ENCODE measurements around the gene CAMKK2. TPM values are rescaled to one million over a fixed set of nuclear protein-coding genes. Genes with fewer than 3 reads are reported as not detected.

CAMKK2 gene
- polyA plus RNA-seq, 1 donor from 2014 or later = 29.2 TPM

DNA sequence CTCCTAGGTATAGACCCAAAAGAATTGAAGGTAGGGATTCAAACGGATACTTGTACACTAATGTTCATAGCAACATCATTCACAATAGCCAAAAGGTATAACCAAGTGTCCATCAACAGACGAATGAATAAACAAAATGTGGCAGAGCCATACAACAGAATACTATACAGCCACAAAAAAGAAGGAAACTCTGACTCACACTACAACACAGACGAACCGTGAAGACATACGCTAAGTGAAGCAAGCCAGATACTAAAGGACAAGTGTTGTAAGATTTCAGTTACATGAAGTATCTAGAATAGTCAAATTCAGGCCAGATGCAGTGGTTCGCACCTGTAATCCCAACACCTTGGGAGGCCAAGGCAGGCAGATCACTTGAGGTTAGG lies 19.1 kb downstream of the CAMKK2 start:
- Histone ChIP-seq H4K20me1 (ENCODE audit: insufficient read depth) (no peaks in the 10 kb centered on the region), H3K4me2 (ENCODE audit: low read length) (no peak overlapping the region), H3K9me2 (ENCODE audit: insufficient read depth, low read length) (no peaks in the 10 kb centered on the region), H3K9ac (ENCODE audit: low read length) (no peak overlapping the region), H3K27me3 (ENCODE audit: insufficient read depth, low read depth, low read length) (no peaks in the 10 kb centered on the region), H2AFZ (ENCODE audit: low read depth, low read length) (no peak overlapping the region), H3K79me2 (replicated peaks; ENCODE audit: insufficient read depth, low read length) (no peaks in the 10 kb centered on the region), H3K4me3 (ENCODE audit: low read length) (no peak overlapping the region), H3K36me3 (ENCODE audit: insufficient read depth, low read length) (no peaks in the 10 kb centered on the region), H3F3A (ENCODE audit: insufficient read depth, low read length, poor library complexity, severe bottlenecking) (no peaks in the 10 kb centered on the region), H3K27ac (ENCODE audit: low read length) (no peak overlapping the region), H3K9me3 (ENCODE audit: low read length) (no peaks in the 10 kb centered on the region)
- TF ChIP-seq REST (IDR thresholded peaks at IDR 0.05; ENCODE audit: borderline replicate concordance) = no peak
- TF ChIP-seq POLR2AphosphoS5 (IDR thresholded peaks at IDR 0.05) = no peak

- Histone ChIP-seq H3K9me3 (ENCODE audit: low read length) (no peaks in the 10 kb centered on the region), H3K79me2 (replicated peaks; ENCODE audit: insufficient read depth, low read length) (no peaks in the 10 kb centered on the region), H3K27me3 (ENCODE audit: insufficient read depth, low read depth, low read length) (no peaks in the 10 kb centered on the region), H3K4me2 (ENCODE audit: low read length) (no peak overlapping the region), H3K36me3 (ENCODE audit: insufficient read depth, low read length) (no peaks in the 10 kb centered on the region), H3F3A (ENCODE audit: insufficient read depth, low read length, poor library complexity, severe bottlenecking) (no peaks in the 10 kb centered on the region), H3K9ac (ENCODE audit: low read length) (no peak overlapping the region), H3K27ac (ENCODE audit: low read length) (no peak overlapping the region), H2AFZ (ENCODE audit: low read depth, low read length) (no peak overlapping the region), H3K4me3 (ENCODE audit: low read length) (no peak overlapping the region), H3K9me2 (ENCODE audit: insufficient read depth, low read length) (no peaks in the 10 kb centered on the region), H4K20me1 (ENCODE audit: insufficient read depth) (no peaks in the 10 kb centered on the region)
- TF ChIP-seq EP300 (conservative IDR thresholded peaks at IDR 0.05; ENCODE audit: poor library complexity, severe bottlenecking) (no peak), SMC3 (conservative IDR thresholded peaks at IDR 0.05; ENCODE audit: poor library complexity) (no peak), TAF1 (IDR thresholded peaks at IDR 0.05; ENCODE audit: low read depth) (no peak), EZH2 (IDR thresholded peaks at IDR 0.05; ENCODE audit: borderline replicate concordance, insufficient read depth, low read length, poor library complexity, severe bottlenecking) (no peak)
- TF ChIP-seq, protein P1, sequence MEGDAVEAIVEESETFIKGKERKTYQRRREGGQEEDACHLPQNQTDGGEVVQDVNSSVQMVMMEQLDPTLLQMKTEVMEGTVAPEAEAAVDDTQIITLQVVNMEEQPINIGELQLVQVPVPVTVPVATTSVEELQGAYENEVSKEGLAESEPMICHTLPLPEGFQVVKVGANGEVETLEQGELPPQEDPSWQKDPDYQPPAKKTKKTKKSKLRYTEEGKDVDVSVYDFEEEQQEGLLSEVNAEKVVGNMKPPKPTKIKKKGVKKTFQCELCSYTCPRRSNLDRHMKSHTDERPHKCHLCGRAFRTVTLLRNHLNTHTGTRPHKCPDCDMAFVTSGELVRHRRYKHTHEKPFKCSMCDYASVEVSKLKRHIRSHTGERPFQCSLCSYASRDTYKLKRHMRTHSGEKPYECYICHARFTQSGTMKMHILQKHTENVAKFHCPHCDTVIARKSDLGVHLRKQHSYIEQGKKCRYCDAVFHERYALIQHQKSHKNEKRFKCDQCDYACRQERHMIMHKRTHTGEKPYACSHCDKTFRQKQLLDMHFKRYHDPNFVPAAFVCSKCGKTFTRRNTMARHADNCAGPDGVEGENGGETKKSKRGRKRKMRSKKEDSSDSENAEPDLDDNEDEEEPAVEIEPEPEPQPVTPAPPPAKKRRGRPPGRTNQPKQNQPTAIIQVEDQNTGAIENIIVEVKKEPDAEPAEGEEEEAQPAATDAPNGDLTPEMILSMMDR (IDR thresholded peaks at IDR 0.05; ENCODE audit: poor library complexity, severe bottlenecking) = no peak
Measured at GRCh38 chr12:121274036-121274763, 22.3 kb downstream of the CAMKK2 start.

DNA sequence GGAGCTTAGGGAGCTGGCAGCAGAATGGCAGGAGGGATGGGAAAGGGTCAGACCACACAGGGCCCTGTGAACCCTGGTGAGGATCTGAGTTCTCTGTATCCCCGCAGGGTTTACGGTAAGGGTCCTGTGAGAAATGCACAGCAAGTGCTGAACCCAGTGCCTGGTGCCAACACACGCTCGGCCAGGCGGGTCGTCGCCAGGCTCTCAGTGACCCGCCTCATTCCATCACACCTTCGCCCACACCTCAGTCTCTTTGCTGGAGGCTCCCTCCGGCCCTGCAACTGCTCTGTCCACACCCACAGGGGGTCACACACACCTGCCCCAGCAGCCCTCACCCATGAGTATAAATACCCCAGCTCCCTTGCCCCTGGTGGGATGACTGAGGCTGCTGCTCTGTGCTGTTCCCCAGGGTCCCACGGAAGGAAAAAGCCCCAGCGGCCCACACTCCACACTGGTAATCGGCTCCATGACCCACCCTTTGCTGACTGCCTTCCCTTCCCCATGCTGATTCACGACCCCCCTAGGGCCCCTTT lies 23.1 kb downstream of the CAMKK2 start:
- no peak overlapping the region for H3K9ac ChIP-seq (ENCODE audit: low read length)
- H3K4me2 ChIP-seq (ENCODE audit: low read length) = no peak overlapping the region
- H4K20me1 ChIP-seq (ENCODE audit: insufficient read depth) = no peaks in the 10 kb centered on the region
- H2AFZ ChIP-seq (ENCODE audit: low read depth, low read length) = no peak overlapping the region
- no peaks in the 10 kb centered on the region for H3K9me3 ChIP-seq (ENCODE audit: low read length)
- peaks cover 4% of the 10 kb centered on the region for H3K36me3 ChIP-seq (ENCODE audit: insufficient read depth, low read length)
- no peaks in the 10 kb centered on the region for H3F3A ChIP-seq (ENCODE audit: insufficient read depth, low read length, poor library complexity, severe bottlenecking)
- no peaks in the 10 kb centered on the region for H3K27me3 ChIP-seq (ENCODE audit: insufficient read depth, low read depth, low read length)
- H3K4me3 ChIP-seq (ENCODE audit: low read length) = no peak overlapping the region
- H3K27ac ChIP-seq (ENCODE audit: low read length) = no peak overlapping the region
- H3K79me2 ChIP-seq (replicated peaks; ENCODE audit: insufficient read depth, low read length) = no peaks in the 10 kb centered on the region
- H3K9me2 ChIP-seq (ENCODE audit: insufficient read depth, low read length) = no peaks in the 10 kb centered on the region
- TF ChIP-seq MXI1 (conservative IDR thresholded peaks at IDR 0.05; ENCODE audit: poor library complexity, severe bottlenecking) (no peak), EP300 (conservative IDR thresholded peaks at IDR 0.05; ENCODE audit: poor library complexity, severe bottlenecking) (no peak)
- TF ChIP-seq, protein P1 (IDR thresholded peaks at IDR 0.05; ENCODE audit: poor library complexity, severe bottlenecking) = no peak
